Loucy (cell line): Measurements from ENCODE around the gene DIRAS1.

ENCODE experiments used
- H2AFZ ChIP-seq: fragments of 200-600 bp; sonication (generic); 2 replicates; pipeline ENCODE4 v1.6.0; 2016; ENCODE audit warnings: antibody characterized with exemption, mild to moderate bottlenecking, low read length, moderate library complexity
- H3F3A ChIP-seq: fragments of 200-600 bp; 2 replicates; pipeline ENCODE4 v1.6.0; 2016; ENCODE audit warnings: antibody characterized with exemption, low read depth, mild to moderate bottlenecking
- H3K27me3 ChIP-seq: fragments of 200-600 bp; sonication (generic); 2 replicates; pipeline ENCODE4 v1.6.1; 2014; ENCODE audit warnings: low read length, mild to moderate bottlenecking; ENCODE audit not compliant: insufficient read depth, poor library complexity, severe bottlenecking
- H3K36me3 ChIP-seq: fragments of 200-600 bp; sonication (generic); 2 replicates; pipeline ENCODE4 v1.6.1; 2016; ENCODE audit warnings: low read length; ENCODE audit not compliant: insufficient read depth
- H3K4me1 ChIP-seq: fragments of 200-600 bp; sonication (generic); 2 replicates; pipeline ENCODE4 v1.5.1; 2014; ENCODE audit warnings: low read length, mild to moderate bottlenecking; ENCODE audit not compliant: insufficient read depth, poor library complexity, severe bottlenecking
- H3K4me2 ChIP-seq: fragments of 200-600 bp; sonication (generic); 2 replicates; pipeline ENCODE4 v1.6.0; 2014; ENCODE audit warnings: antibody characterized with exemption, low read length, low read depth, mild to moderate bottlenecking; ENCODE audit not compliant: poor library complexity, severe bottlenecking
- H3K4me3 ChIP-seq: fragments of 200-600 bp; sonication (generic); 2 replicates; pipeline ENCODE4 v1.5.1; 2014; ENCODE audit warnings: low read length, mild to moderate bottlenecking, mixed read lengths; ENCODE audit not compliant: poor library complexity, severe bottlenecking
- H3K79me2 ChIP-seq: fragments of 200-600 bp; sonication (generic); 2 replicates; pipeline ENCODE4 v1.6.1; 2014; ENCODE audit warnings: low read length; ENCODE audit not compliant: insufficient read depth
- H3K9ac ChIP-seq: fragments of 200-600 bp; sonication (generic); 2 replicates; pipeline ENCODE4 v1.6.0; 2014; ENCODE audit warnings: mild to moderate bottlenecking, low read depth, low read length, moderate library complexity; ENCODE audit not compliant: poor library complexity, severe bottlenecking
- H3K9me2 ChIP-seq: fragments of 200-600 bp; sonication (generic); replicated peaks from 2 replicates; pipeline ENCODE4 v1.6.1; 2016; ENCODE audit warnings: low read depth, low read length, mixed read lengths
- H3K9me3 ChIP-seq: fragments of 200-600 bp; sonication (generic); 2 replicates; pipeline ENCODE4 v1.6.1; 2014; ENCODE audit warnings: mild to moderate bottlenecking, antibody characterized with exemption, low read length, low read depth; ENCODE audit not compliant: insufficient read depth
- H4K20me1 ChIP-seq: fragments of 200-600 bp; sonication (generic); 2 replicates; pipeline ENCODE4 v1.6.0; 2014; ENCODE audit warnings: antibody characterized with exemption, low read length, mild to moderate bottlenecking; ENCODE audit not compliant: insufficient read depth, poor library complexity, severe bottlenecking
- CTCF ChIP-seq: fragments of 200-600 bp; sonication (generic); conservative IDR thresholded peaks from 2 replicates; pipeline ENCODE4 v1.5.1; 2014; ENCODE audit warnings: mild to moderate bottlenecking, antibody characterized with exemption, low read length
- EZH2phosphoT487 ChIP-seq: fragments of 200-600 bp; IDR thresholded peaks from 2 replicates; pipeline ENCODE4 v1.6.1; 2018; ENCODE audit warnings: antibody characterized with exemption, mild to moderate bottlenecking, moderate library complexity, borderline replicate concordance

DIRAS1 gene

GRCh38 chr19:2743099-2743498 lies 21.9 kb upstream of the DIRAS1 start:
- TF ChIP-seq EZH2phosphoT487 (no peak), CTCF (no peak)
- Histone ChIP-seq H3K4me1 (no peaks in the 10 kb centered on the region), H2AFZ (no peak overlapping the region), H4K20me1 (peaks cover 10% of the 10 kb centered on the region), H3K4me3 (no peak overlapping the region), H3K79me2 (peaks cover 11% of the 10 kb centered on the region), H3K27me3 (peaks cover 5% of the 10 kb centered on the region), H3F3A (peaks cover 6% of the 10 kb centered on the region), H3K9ac (no peak overlapping the region), H3K4me2 (no peak overlapping the region), H3K9me3 (no peaks in the 10 kb centered on the region), H3K9me2 (no peaks in the 10 kb centered on the region), H3K36me3 (no peaks in the 10 kb centered on the region)

GRCh38 chr19:2740314-2740656 lies 19.1 kb upstream of the DIRAS1 start:
- H3K36me3 ChIP-seq = peaks cover 19% of the 10 kb centered on the region; the same call in 1 of the 2 replicates
- H3K4me1 ChIP-seq = peaks cover 17% of the 10 kb centered on the region
- H3K9me2 ChIP-seq = no peaks in the 10 kb centered on the region
- peaks cover 37% of the 10 kb centered on the region for H4K20me1 ChIP-seq
- peaks cover 5% of the 10 kb centered on the region for H3K27me3 ChIP-seq
- no peak overlapping the region for H3K4me2 ChIP-seq
- H3K79me2 ChIP-seq = peaks cover 39% of the 10 kb centered on the region
- H3K9me3 ChIP-seq = peaks cover 5% of the 10 kb centered on the region; the same call in 1 of the 2 replicates
- no peak overlapping the region for H3K9ac ChIP-seq
- peaks cover 6% of the 10 kb centered on the region for H3F3A ChIP-seq
- no peak overlapping the region for H3K4me3 ChIP-seq
- TF ChIP-seq EZH2phosphoT487 = no peak
- no peak for TF ChIP-seq CTCF
- no peak overlapping the region for H2AFZ ChIP-seq

GRCh38 chr19:2739602-2740313 lies 18.6 kb upstream of the DIRAS1 start, which contains the start of gene SLC39A3:
Gene SLC39A3 (minus strand): TSS chr19:2740017. CDS start chr19:2737257, 2,760 bp downstream.
- H3K36me3 ChIP-seq = peaks cover 24% of the 10 kb centered on the region; the same call in 1 of the 2 replicates

More at GRCh38 chr19:2739602-2740313, 18.6 kb upstream of the DIRAS1 start, which contains the start of gene SLC39A3:
- peaks cover 5% of the 10 kb centered on the region for H3K27me3 ChIP-seq
- peak within 1 kb of the TSS; percentile 78 for H3K4me2 ChIP-seq
- H3K4me3 ChIP-seq = peak within 1 kb of the TSS; percentile 100
- H2AFZ ChIP-seq = peak within 1 kb of the TSS; percentile 64; the same call in 1 of the 2 replicates
- H4K20me1 ChIP-seq = peaks cover 42% of the 10 kb centered on the region
- peaks cover 6% of the 10 kb centered on the region for H3F3A ChIP-seq
- H3K9me3 ChIP-seq = peaks cover 5% of the 10 kb centered on the region; the same call in 1 of the 2 replicates
- peak within 1 kb of the TSS; percentile 98 for H3K9ac ChIP-seq
- TF ChIP-seq EZH2phosphoT487 (no peak), CTCF (no peak)
- H3K4me1 ChIP-seq = peaks cover 17% of the 10 kb centered on the region
- no peaks in the 10 kb centered on the region for H3K9me2 ChIP-seq
- H3K79me2 ChIP-seq = peaks cover 45% of the 10 kb centered on the region
